GM21529 (cell line): ENCODE measurements around the gene SLC1A3.
A peak's percentile ranks its signal among the peaks of the same experiment; 100 is the strongest.
"Not testable (repeated sequence)": the region's sequence is repeated elsewhere in the genome, so short reads cannot be mapped to it uniquely, and the experiment has no call there.

Experiments used
- ATAC-seq: cut with Tn5 transposase; IDR thresholded peaks from one replicate; pipeline ENCODE4 v1.9.1; 2021; ENCODE audit not compliant: unreplicated experiment

The SLC1A3 gene

GRCh38 chr5:36606428-36607113, at the start of gene SLC1A3:
SLC1A3 (plus strand) TSS chr5:36606606; CDS start chr5:36608424, 1,818 bp downstream.
- peak; percentile 95 for ATAC-seq

GRCh38 chr5:36558641-36559040, 47.8 kb upstream of the SLC1A3 start:
- no peak for ATAC-seq

GRCh38 chr5:36561601-36562000, 44.8 kb upstream of the SLC1A3 start:
- no peak for ATAC-seq

- ATAC-seq, result no peak
Measured at GRCh38 chr5:36569491-36569890, 36.9 kb upstream of the SLC1A3 start.

GRCh38 chr5:36570301-36571095, 35.9 kb upstream of the SLC1A3 start:
- no peak for ATAC-seq

GRCh38 chr5:36571401-36572042, 34.9 kb upstream of the SLC1A3 start:
- no peak for ATAC-seq

- ATAC-seq, result no peak
Measured at GRCh38 chr5:36573438-36573837, 33.0 kb upstream of the SLC1A3 start.

GRCh38 chr5:36575361-36575781, 31.0 kb upstream of the SLC1A3 start:
- no peak for ATAC-seq

- ATAC-seq, result no peak
Measured at GRCh38 chr5:36576721-36577120, 29.7 kb upstream of the SLC1A3 start.

- ATAC-seq, result not testable (repeated sequence)
Measured at GRCh38 chr5:36579858-36580257, 26.5 kb upstream of the SLC1A3 start.

GRCh38 chr5:36581070-36581469, 25.3 kb upstream of the SLC1A3 start:
- no peak for ATAC-seq

- ATAC-seq, result no peak
Measured at GRCh38 chr5:36584009-36584875, 22.2 kb upstream of the SLC1A3 start.

- ATAC-seq, result no peak
Measured at GRCh38 chr5:36585701-36586100, 20.7 kb upstream of the SLC1A3 start.

GRCh38 chr5:36587354-36587753, 19.1 kb upstream of the SLC1A3 start:
- ATAC-seq, result no peak

- ATAC-seq, result not testable (repeated sequence)
Measured at GRCh38 chr5:36589735-36590134, 16.7 kb upstream of the SLC1A3 start.

GRCh38 chr5:36590513-36591286, 15.7 kb upstream of the SLC1A3 start:
- ATAC-seq, result no peak

- no peak for ATAC-seq
Measured at GRCh38 chr5:36593867-36594266, 12.5 kb upstream of the SLC1A3 start.

- ATAC-seq, result no peak
Measured at GRCh38 chr5:36596247-36596646, 10.2 kb upstream of the SLC1A3 start.

- no peak for ATAC-seq
Measured at GRCh38 chr5:36596756-36597155, 9.7 kb upstream of the SLC1A3 start.

GRCh38 chr5:36598045-36598444, 8.4 kb upstream of the SLC1A3 start:
- no peak for ATAC-seq
